Omental fat pad (tissue), 4 donors: ENCODE data around the gene LEAP2. TPM values are rescaled to one million over a fixed set of nuclear protein-coding genes. Genes with fewer than 3 reads are reported as not detected.

Source experiments
- ATAC-seq: fragments of 150-250 bp; one replicate; pipeline ENCODE4 v1.9.1; 2016; ENCODE audit warnings: mild to moderate bottlenecking, moderate library complexity; ENCODE audit not compliant: low FRiP score
- DNase-seq: peaks from one replicate; pipeline ENCODE4 v3.0.0-alpha.2; 2019; ENCODE audit warnings: low spot score
- CTCF ChIP-seq, 3 donors: fragments of 450-650 bp; IDR thresholded peaks; one replicate each; pipeline ENCODE4 v1.5.1; 2016 to 2017; ENCODE audit warnings: antibody characterized with exemption in 3 of 3, mild to moderate bottlenecking in 3 of 3, moderate library complexity in 2 of 3
- small RNA-seq: library from RNA; depleted of rRNA; stranded (forward); fragments of <200 nt; gene quantifications from one replicate; pipeline ENCODE3, GENCODE V24; 2016
- total RNA-seq, 4 donors: library from RNA; depleted of rRNA; stranded (reverse); fragments of >200 nt; gene quantifications; one replicate each; pipeline ENCODE4 v1.1.0, GENCODE V29; 2016

The LEAP2 gene
- total RNA-seq, 4 donors from 2014 or later = 0.84 to 2.3 (median 1.4) TPM

DNA sequence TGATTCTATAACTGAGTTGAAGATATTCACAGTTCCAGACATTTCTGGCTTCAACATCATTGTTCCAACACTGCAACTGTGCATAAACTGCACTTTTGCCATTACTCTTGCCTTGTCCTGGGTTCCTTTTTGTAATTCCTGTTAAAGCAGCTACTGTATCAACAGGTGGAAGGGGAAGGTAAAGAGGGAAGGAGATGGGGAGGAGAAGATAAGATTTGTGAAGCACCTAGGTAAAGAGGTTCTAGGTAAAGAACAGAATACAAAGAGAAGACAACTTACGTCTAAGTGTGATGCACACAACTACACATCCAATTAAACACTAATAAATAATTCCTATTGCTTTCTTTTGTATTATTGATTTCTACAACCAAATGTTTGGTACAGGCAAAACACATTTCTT, 36.2 kb downstream of the LEAP2 start:
- DNase-seq (no peak), ATAC-seq (no peak)
- TF ChIP-seq CTCF (IDR thresholded peaks at IDR 0.05) = no peak

GRCh38 chr5:132915681-132916080, 42.2 kb downstream of the LEAP2 start:
- ATAC-seq (no peak), DNase-seq (no peak)
- TF ChIP-seq CTCF (IDR thresholded peaks at IDR 0.05) = no peak

DNA sequence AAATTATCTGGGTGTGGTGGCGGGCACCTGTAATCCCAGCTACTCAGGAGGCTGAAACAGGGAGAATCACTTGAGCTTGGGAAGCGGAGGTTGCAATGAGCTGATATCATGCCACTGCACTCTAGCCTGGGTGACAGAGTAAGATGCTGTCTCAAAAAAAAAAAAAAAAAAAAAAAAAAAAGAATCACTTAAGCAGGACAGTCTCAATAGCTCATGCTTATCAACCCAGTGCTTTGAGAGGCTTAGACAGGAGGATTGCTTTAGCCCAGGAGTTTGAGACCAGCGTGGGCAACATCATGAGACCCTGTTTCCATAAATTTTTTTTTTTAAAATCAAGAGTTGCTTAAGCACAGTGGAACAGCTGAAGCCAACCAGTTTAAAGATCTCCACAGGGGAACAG, 42.6 kb downstream of the LEAP2 start:
- no peak for DNase-seq
- ATAC-seq = no peak
- TF ChIP-seq CTCF (IDR thresholded peaks at IDR 0.05) = no peak

Small RNAs within 50 kb of the gene (small RNA-seq; reads per million reads assigned to genes)
- not detected for gene RNA5SP192

Other genes with a start within 250 kb of the LEAP2 start
- 1 to 10 TPM in 1 of 4 donors, under 1 TPM in 1, not detected in 2; 0.24 to 1.1 TPM for gene IL13, start 215.5 kb upstream of the LEAP2 start, total RNA-seq
- not detected for gene IL4, start 199.7 kb upstream of the LEAP2 start, total RNA-seq
- 10 to 100 TPM in 1 of 4 donors, 1 to 10 TPM in 3; 4.4 to 10.4 (median 5.9) TPM for gene KIF3A, start 136.1 kb upstream of the LEAP2 start, total RNA-seq
- under 1 TPM in 2 of 4 donors, not detected in 2; 0.12 to 0.19 TPM for gene CCNI2, start 126.2 kb upstream of the LEAP2 start, total RNA-seq
- 10 to 100 TPM; 27.6 to 42.1 (median 29.7) TPM for gene SEPTIN8, start 96.4 kb upstream of the LEAP2 start, total RNA-seq
- under 1 TPM in 2 of 4 donors, not detected in 2; 0.13 to 0.28 TPM for gene SOWAHA, start 60.4 kb upstream of the LEAP2 start, total RNA-seq
- gene SHROOM1, start 43.0 kb upstream of the LEAP2 start, total RNA-seq = 10 to 100 TPM in 2 of 4 donors, 1 to 10 TPM in 2; 7.0 to 17.0 (median 9.1) TPM
- gene GDF9, start 7.2 kb upstream of the LEAP2 start, total RNA-seq = 1 to 10 TPM in 1 of 4 donors, under 1 TPM in 2, not detected in 1; 0.24 to 1.3 (median 0.31) TPM
- 100 to 1,000 TPM in 3 of 4 donors, 10 to 100 TPM in 1; 89.7 to 173 (median 115) TPM for gene UQCRQ, start 7.0 kb upstream of the LEAP2 start, total RNA-seq
- gene AFF4, start 90.0 kb downstream of the LEAP2 start, total RNA-seq = 100 to 1,000 TPM in 2 of 4 donors, 10 to 100 TPM in 2; 52.8 to 118 (median 87.5) TPM
- gene ZCCHC10, start 152.9 kb downstream of the LEAP2 start, total RNA-seq = 10 to 100 TPM; 13.8 to 21.4 (median 16.9) TPM
- 10 to 100 TPM; 43.3 to 81.7 (median 61.5) TPM for gene HSPA4, start 178.3 kb downstream of the LEAP2 start, total RNA-seq